Stimulated activated CD8-positive, alpha-beta memory T cell treated with anti-CD3 and anti-CD28 coated beads, Interleukin-12 subunit alpha, Interleukin-12 subunit beta, amount 100 ng/mL, for 24 hours (primary cell): ENCODE measurements around the gene VIT.
A peak's percentile ranks its signal among the peaks of the same experiment; 100 is the strongest.

Source experiments
- DNase-seq: peaks from one replicate; pipeline ENCODE4 v3.0.0-alpha.2; 2020; ENCODE audit errors: extremely low read depth

VIT gene

GRCh38 chr2:36769106-36769505, 72.6 kb downstream of the VIT start:
- DNase-seq, result no peak

- DNase-seq, result no peak
Measured at GRCh38 chr2:36770542-36771287, 74.2 kb downstream of the VIT start.

- DNase-seq, result no peak
Measured at GRCh38 chr2:36771671-36772070, 75.2 kb downstream of the VIT start.

- DNase-seq, result no peak
Measured at GRCh38 chr2:36773947-36774346, 77.4 kb downstream of the VIT start.

- no peak for DNase-seq
Measured at GRCh38 chr2:36775261-36775660, 78.8 kb downstream of the VIT start.

GRCh38 chr2:36775806-36776205, 79.3 kb downstream of the VIT start:
- no peak for DNase-seq

- no peak for DNase-seq
Measured at GRCh38 chr2:36777272-36777671, 80.8 kb downstream of the VIT start.

- no peak for DNase-seq
Measured at GRCh38 chr2:36777788-36778187, 81.3 kb downstream of the VIT start.

- DNase-seq, result no peak
Measured at GRCh38 chr2:36779462-36779861, 83.0 kb downstream of the VIT start.

- no peak for DNase-seq
Measured at GRCh38 chr2:36780231-36780839, 83.8 kb downstream of the VIT start.

GRCh38 chr2:36781907-36782720, 85.6 kb downstream of the VIT start:
- DNase-seq, result no peak

GRCh38 chr2:36783246-36783645, 86.7 kb downstream of the VIT start:
- DNase-seq, result no peak

GRCh38 chr2:36785179-36785795, 88.8 kb downstream of the VIT start:
- peak; percentile 8 for DNase-seq

GRCh38 chr2:36789181-36789804, 92.8 kb downstream of the VIT start:
- no peak for DNase-seq

- DNase-seq, result no peak
Measured at GRCh38 chr2:36792951-36793350, 96.4 kb downstream of the VIT start.

GRCh38 chr2:36797324-36798070, 101.0 kb downstream of the VIT start:
- DNase-seq, result no peak

- no peak for DNase-seq
Measured at GRCh38 chr2:36798724-36799123, 102.2 kb downstream of the VIT start.

- DNase-seq, result peak; percentile 25
Measured at GRCh38 chr2:36800381-36800780, 103.9 kb downstream of the VIT start.

- no peak for DNase-seq
Measured at GRCh38 chr2:36801088-36801487, 104.6 kb downstream of the VIT start.

- DNase-seq, result no peak
Measured at GRCh38 chr2:36802952-36803351, 106.4 kb downstream of the VIT start.

- DNase-seq, result no peak
Measured at GRCh38 chr2:36805635-36806224, 109.2 kb downstream of the VIT start.
